ENCODE measurements around the gene ACER2. TPM values are rescaled to one million over a fixed set of nuclear protein-coding genes. Genes with fewer than 3 reads are reported as not detected.

The ACER2 gene
- total and polyA plus RNA-seq, 2 of the 8 experiments (the other 6 are each of a cell fraction or from before 2014, with no cell fraction given) = 7.4 to 8.8 TPM

DNA sequence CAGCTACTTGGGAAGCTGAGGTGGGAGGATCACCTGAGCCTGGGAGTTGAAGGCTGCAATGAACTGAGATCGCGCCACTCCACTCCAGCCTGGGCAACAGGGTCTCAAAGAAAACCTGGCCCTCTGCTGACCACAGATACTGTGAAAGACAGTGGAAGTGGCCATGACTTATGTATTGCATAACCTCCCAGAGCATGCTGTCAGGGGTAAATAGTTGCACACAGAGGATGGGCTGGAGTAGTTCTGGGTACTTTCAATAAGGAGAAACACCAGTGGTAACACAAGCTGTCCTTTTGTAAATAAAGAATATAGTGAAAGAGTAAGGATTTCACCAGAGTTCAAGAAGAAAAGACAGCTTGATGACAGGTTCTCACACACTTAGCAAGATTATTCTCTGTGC lies 1.8 kb downstream of the ACER2 start:
- peak overlapping the region in 1 of 2 experiments; percentile 74; a peak in 1 of 4 replicates for H3K4me2 ChIP-seq (ENCODE audit: insufficient read depth in 1 of 2, low read depth in 2 of 2, low read length in 2 of 2)
- DNase-seq (ENCODE audit: low read depth in 1 of 2, low spot score in 2 of 2) (no peak), FAIRE-seq (no peak)
- H2BK12ac ChIP-seq (ENCODE audit: low read depth, low read length) = no peak overlapping the region
- H2BK20ac ChIP-seq (ENCODE audit: low read length) = no peak overlapping the region
- no peak overlapping the region for H3K4me3 ChIP-seq (ENCODE audit: extremely low read depth in 1 of 4, insufficient read depth in 2 of 4, low read depth in 3 of 4, low read length in 4 of 4)
- no peak overlapping the region for H3K23ac ChIP-seq (ENCODE audit: insufficient read length)
- CTCF ChIA-PET (ENCODE audit: partially characterized antibody) = interaction anchor here (1.1 to 1.5 kb wide), 2 partner anchors 47 to 54 kb away, joined by 3 to 8 read pairs; no protein-coding TSS in a partner anchor
- H2BK15ac ChIP-seq (ENCODE audit: low read length) = no peak overlapping the region
- no peak overlapping the region for H3K56ac ChIP-seq (replicated peaks; ENCODE audit: insufficient read length, low read depth, low read length)
- H3K4ac ChIP-seq (replicated peaks; ENCODE audit: insufficient read length, low read depth, low read length) = no peak overlapping the region
- H2BK120ac ChIP-seq (replicated peaks; ENCODE audit: low read depth, low read length) = no peak overlapping the region
- H3K27me3 ChIP-seq (replicated peaks in 1 of 4; ENCODE audit: control insufficient read depth in 3 of 4, extremely low read depth in 1 of 4, insufficient read depth in 3 of 4, low read length in 3 of 4) = peaks cover 0 to 7% (median 0%) of the 10 kb centered on the region in 4 experiments; a peak in 3 of 7 replicates
- H3K9ac ChIP-seq (replicated peaks in 1 of 4; ENCODE audit: extremely low read depth in 1 of 4, low read depth in 3 of 4, low read length in 3 of 4) = no peak overlapping the region
- peaks cover 16% of the 10 kb centered on the region for H3K23me2 ChIP-seq (ENCODE audit: low read depth, low read length)
- no peak overlapping the region for H2BK5ac ChIP-seq (ENCODE audit: low read depth, low read length)
- no peak overlapping the region for H4K91ac ChIP-seq (replicated peaks; ENCODE audit: insufficient read length, low read length)
- H3K18ac ChIP-seq (ENCODE audit: extremely low read depth, low read length) = no peak overlapping the region
- H4K8ac ChIP-seq (ENCODE audit: extremely low read depth, insufficient read depth, low read length) = no peak overlapping the region
- H3K27ac ChIP-seq (ENCODE audit: low read depth, low read length) = no peak overlapping the region
- 100% methylated on average over 2 of the region's 2 CpGs; no CpG with 5 or more reads in 1 of the 2 experiments for WGBS, 2 experiments (ENCODE audit: extremely low coverage in 1 of 2, insufficient coverage in 1 of 2, insufficient read length in 1 of 2, insufficient replicate concordance in 2 of 2, low coverage in 1 of 2, low lambda C conversion rate in 2 of 2, missing lambda C conversion rate in 1 of 2)
- H3K79me1 ChIP-seq (ENCODE audit: low read depth, low read length) = peaks cover 7% of the 10 kb centered on the region; the same call in 1 of the 2 replicates
- POLR2A ChIA-PET (ENCODE audit: partially characterized antibody) = interaction anchor here (0.9 kb wide), 1 partner anchor 34 kb away, joined by 3 read pairs; no protein-coding TSS in a partner anchor
- H2AFZ ChIP-seq (ENCODE audit: low read length) = no peak overlapping the region
- peaks cover 2 to 14% (median 10%) of the 10 kb centered on the region in 4 experiments; a peak in 5 of 7 replicates for H3K4me1 ChIP-seq (replicated peaks in 1 of 4; ENCODE audit: control insufficient read depth in 3 of 4, insufficient read depth in 4 of 4, low read length in 3 of 4)
- no peak overlapping the region for H4K5ac ChIP-seq (ENCODE audit: insufficient read length, low read depth, low read length)
- H3K14ac ChIP-seq (ENCODE audit: insufficient read length) = no peak overlapping the region
- H4K20me1 ChIP-seq (replicated peaks in 1 of 2; ENCODE audit: control insufficient read depth in 1 of 2, insufficient read depth in 2 of 2, low read length in 2 of 2) = no peaks in the 10 kb centered on the region
- no peak overlapping the region for H2AK5ac ChIP-seq (ENCODE audit: low read depth, low read length)
- H3K9me3 ChIP-seq (ENCODE audit: insufficient read depth in 2 of 2, low read depth in 1 of 2, low read length in 1 of 2) = no peaks in the 10 kb centered on the region
- H3K36me3 ChIP-seq (ENCODE audit: control insufficient read depth in 2 of 4, insufficient read depth in 4 of 4, low read length in 3 of 4) = no peaks in the 10 kb centered on the region
- peaks cover 0 to 33% of the 10 kb centered on the region in 2 experiments; a peak in 2 of 4 replicates for H3K79me2 ChIP-seq (ENCODE audit: control insufficient read depth in 1 of 2, insufficient read depth in 2 of 2, low read length in 2 of 2)
- no peak for TF ChIP-seq FOSL1 (IDR thresholded peaks at IDR 0.05; ENCODE audit: insufficient read depth, low read depth, low read length)

Measured in H1 (cell line).